IMR-90 (cell line): ENCODE results near the gene TSSC4. TPM values are rescaled to one million over a fixed set of nuclear protein-coding genes. Genes with fewer than 3 reads are reported as not detected.

Experiments used
- ATAC-seq: fragments of 200-7000 bp; cut with Tn5 transposase; 2 replicates; pipeline ENCODE4 v1.9.1; 2020; ENCODE audit warnings: low read depth, mild to moderate bottlenecking, moderate library complexity
- BruUV-seq: library from RNA; stranded (reverse); fragments of 400-500 nt; replicated peaks from 2 replicates; lab custom pipeline; 2021; lab: Mats Ljungman, UMichigan
- CTCF ChIA-PET: fragments of 300-600 bp; formaldehyde crosslinking; extraction: SDS; loops from one replicate; lab custom pipeline; 2021; ENCODE audit warnings: antibody characterized with exemption; lab: Yijun Ruan, JAX
- POLR2A ChIA-PET: fragments of 300-600 bp; sonication (Branson Sonifier 250); formaldehyde crosslinking; loops from one replicate; lab custom pipeline; 2022; ENCODE audit warnings: antibody characterized with exemption; ENCODE audit not compliant: unreplicated experiment; lab: Charles Lee
- DNase-seq: peaks from one replicate; pipeline ENCODE4 v3.0.0; 2013
- H2AFZ ChIP-seq: replicated peaks from 2 replicates; pipeline ENCODE3; 2013; ENCODE audit warnings: low read length, mild to moderate bottlenecking; ENCODE audit not compliant: poor library complexity
- H2AK5ac ChIP-seq: 2 replicates; pipeline ENCODE4 v1.6.1; 2013; ENCODE audit warnings: low read depth, low read length, inconsistent platforms
- H2AK9ac ChIP-seq: replicated peaks from 2 replicates; pipeline ENCODE3; 2013; ENCODE audit warnings: mild to moderate bottlenecking, low read depth, low read length, moderate library complexity; ENCODE audit not compliant: poor library complexity
- H2BK120ac ChIP-seq: 2 replicates; pipeline ENCODE4 v1.6.1; 2013; ENCODE audit warnings: low read depth, low read length, inconsistent platforms
- H2BK15ac ChIP-seq: 3 replicates; pipeline ENCODE4 v1.6.1; 2013; ENCODE audit warnings: low read depth, low read length, inconsistent platforms
- H2BK20ac ChIP-seq: 2 replicates; pipeline ENCODE4 v1.6.1; 2013; ENCODE audit warnings: low read depth, mild to moderate bottlenecking, inconsistent platforms, low read length, moderate library complexity
- H2BK5ac ChIP-seq: 2 replicates; pipeline ENCODE4 v1.6.1; 2013; ENCODE audit warnings: mild to moderate bottlenecking, low read depth, low read length, inconsistent platforms; ENCODE audit not compliant: poor library complexity, severe bottlenecking
- H3K14ac ChIP-seq: replicated peaks from 2 replicates; pipeline ENCODE4 v1.6.1; 2013; ENCODE audit warnings: low read depth, low read length, inconsistent platforms
- H3K18ac ChIP-seq: 2 replicates; pipeline ENCODE4 v1.6.1; 2013; ENCODE audit warnings: low read depth, low read length, control low read depth
- H3K23ac ChIP-seq: 2 replicates; pipeline ENCODE4 v1.6.1; 2013; ENCODE audit warnings: low read depth, low read length, inconsistent platforms
- H3K27ac ChIP-seq: 2 replicates; pipeline ENCODE4 v1.5.1; 2013; ENCODE audit warnings: mild to moderate bottlenecking, control low read depth, low read length; ENCODE audit not compliant: insufficient read depth
- H3K27me3 ChIP-seq: 2 replicates; pipeline ENCODE4 v1.6.1; 2013; ENCODE audit warnings: low read length; ENCODE audit not compliant: control insufficient read depth, insufficient read depth
- H3K36me3 ChIP-seq: 2 replicates; pipeline ENCODE4 v1.6.1; 2013; ENCODE audit warnings: low read length, mixed read lengths; ENCODE audit not compliant: control insufficient read depth, insufficient read depth
- H3K4ac ChIP-seq: 2 replicates; pipeline ENCODE4 v1.6.1; 2013; ENCODE audit warnings: low read depth, low read length, inconsistent platforms
- H3K4me1 ChIP-seq: 2 replicates; pipeline ENCODE4 v1.6.1; 2013; ENCODE audit warnings: low read length, mixed read lengths; ENCODE audit not compliant: control insufficient read depth, insufficient read depth
- H3K4me2 ChIP-seq: 2 replicates; pipeline ENCODE4 v1.6.1; 2013; ENCODE audit warnings: low read depth, mild to moderate bottlenecking, control low read depth, low read length, moderate library complexity
- H3K4me3 ChIP-seq: 2 replicates; pipeline ENCODE4 v1.5.1; 2013; ENCODE audit warnings: low read depth, mild to moderate bottlenecking, control low read depth, low read length, moderate library complexity; ENCODE audit not compliant: insufficient read depth
- H3K56ac ChIP-seq: 2 replicates; pipeline ENCODE4 v1.6.1; 2013; ENCODE audit warnings: low read length, inconsistent platforms; ENCODE audit not compliant: insufficient read depth; ENCODE audit errors: extremely low read depth
- H3K79me1 ChIP-seq, 2 experiments: 2 replicates each; pipeline ENCODE4 v1.6.1; 2013; ENCODE audit warnings: low read length in 2 of 2, inconsistent platforms in 1 of 2, low read depth in 1 of 2
- H3K9ac ChIP-seq: 2 replicates; pipeline ENCODE4 v1.6.1; 2013; ENCODE audit warnings: low read depth, low read length, control low read depth
- H3K9me1 ChIP-seq: 2 replicates; pipeline ENCODE4 v1.6.1; 2013; ENCODE audit warnings: low read length, inconsistent platforms; ENCODE audit not compliant: insufficient read depth
- H3K9me3 ChIP-seq: 2 replicates; pipeline ENCODE4 v1.6.1; 2013; ENCODE audit warnings: low read length; ENCODE audit not compliant: control insufficient read depth, insufficient read depth
- H4K20me1 ChIP-seq: 2 replicates; pipeline ENCODE4 v1.6.1; 2013; ENCODE audit warnings: low read length, inconsistent platforms; ENCODE audit not compliant: insufficient read depth
- H4K5ac ChIP-seq: 2 replicates; pipeline ENCODE4 v1.6.1; 2013; ENCODE audit warnings: mild to moderate bottlenecking, low read depth, low read length, control low read depth
- H4K8ac ChIP-seq, 2 experiments: 2 replicates each; pipeline ENCODE4 v1.6.1; 2013; ENCODE audit warnings: low read depth in 2 of 2, low read length in 2 of 2, control low read depth in 1 of 2, inconsistent platforms in 1 of 2
- H4K91ac ChIP-seq: 2 replicates; pipeline ENCODE4 v1.6.1; 2013; ENCODE audit warnings: low read depth, low read length, inconsistent platforms; ENCODE audit not compliant: insufficient read depth
- MAZ ChIP-seq: IDR thresholded peaks from 2 replicates; pipeline ENCODE4 v1.6.1; 2012; ENCODE audit warnings: low read depth, mild to moderate bottlenecking, low read length, improper control_type of control experiment, moderate library complexity, borderline replicate concordance
- MXI1 ChIP-seq: IDR thresholded peaks from 2 replicates; pipeline ENCODE4 v1.6.1; 2012; ENCODE audit warnings: low read depth, mild to moderate bottlenecking, low read length, moderate library complexity, borderline replicate concordance
- NFE2L2 ChIP-seq: fragments of 150-350 bp; IDR thresholded peaks from 2 replicates; pipeline ENCODE4 v1.6.1; 2016; ENCODE audit warnings: low read depth, mild to moderate bottlenecking, low read length
- POLR2A ChIP-seq: IDR thresholded peaks from 2 replicates; pipeline ENCODE4 v1.6.1; 2012; ENCODE audit warnings: mild to moderate bottlenecking, low read depth, low read length
- RAD21 ChIP-seq: IDR thresholded peaks from 2 replicates; pipeline ENCODE4 v1.6.1; 2012; ENCODE audit warnings: low read length, improper control_type of control experiment
- RCOR1 ChIP-seq: IDR thresholded peaks from 2 replicates; pipeline ENCODE4 v1.6.1; 2012; ENCODE audit warnings: mild to moderate bottlenecking, low read length, improper control_type of control experiment; ENCODE audit not compliant: insufficient replicate concordance
- WGBS, 2 experiments: methylation state at CpG; one replicate each; pipeline versions ENCODE4 v1.1.5 to v1.1.7; 2013; ENCODE audit warnings: missing lambda C conversion rate in 2 of 2; ENCODE audit not compliant: insufficient read length in 1 of 2; ENCODE audit errors: extremely low coverage in 2 of 2; 5-methylcytosine and 5-hydroxymethylcytosine counted together
- dilution Hi-C: fragments of 300-500 bp; cut with HindIII; formaldehyde crosslinking; loops from one replicate; pipeline ENCODE4 v1.14.3; 2018; ENCODE audit warnings: low sequenced_read_pairs; ENCODE audit not compliant: unreplicated experiment
- in situ Hi-C: fragments of 300-500 bp; cut with MboI; formaldehyde crosslinking; loops from 3 replicates; pipeline ENCODE4 v1.14.3; 2019; ENCODE audit warnings: low sequenced_read_pairs, inconsistent platforms, mixed read lengths
- intact Hi-C: fragments of 100-400 bp; cut with micrococcal nuclease; formaldehyde crosslinking; loops from 2 replicates; pipeline ENCODE4 v1.10.0; 2022
- polyA plus RNA-seq, 3 experiments: library from polyadenylated mRNA; depleted of rRNA; stranded (reverse); fragments of >200 nt; gene quantifications; 2 replicates each; pipeline ENCODE4 v1.2.3, GENCODE V29; 2012; ENCODE audit warnings: low replicate concordance in 1 of 3
- total RNA-seq: library from RNA; depleted of rRNA; stranded (reverse); fragments of >200 nt; gene quantifications from 2 replicates; pipeline ENCODE4 v1.2.3, GENCODE V29; 2012

The TSSC4 gene
- total and polyA plus RNA-seq, 2 of the 4 experiments (the other 2 are of a cell fraction) = 34.9 to 40.0 TPM

DNA sequence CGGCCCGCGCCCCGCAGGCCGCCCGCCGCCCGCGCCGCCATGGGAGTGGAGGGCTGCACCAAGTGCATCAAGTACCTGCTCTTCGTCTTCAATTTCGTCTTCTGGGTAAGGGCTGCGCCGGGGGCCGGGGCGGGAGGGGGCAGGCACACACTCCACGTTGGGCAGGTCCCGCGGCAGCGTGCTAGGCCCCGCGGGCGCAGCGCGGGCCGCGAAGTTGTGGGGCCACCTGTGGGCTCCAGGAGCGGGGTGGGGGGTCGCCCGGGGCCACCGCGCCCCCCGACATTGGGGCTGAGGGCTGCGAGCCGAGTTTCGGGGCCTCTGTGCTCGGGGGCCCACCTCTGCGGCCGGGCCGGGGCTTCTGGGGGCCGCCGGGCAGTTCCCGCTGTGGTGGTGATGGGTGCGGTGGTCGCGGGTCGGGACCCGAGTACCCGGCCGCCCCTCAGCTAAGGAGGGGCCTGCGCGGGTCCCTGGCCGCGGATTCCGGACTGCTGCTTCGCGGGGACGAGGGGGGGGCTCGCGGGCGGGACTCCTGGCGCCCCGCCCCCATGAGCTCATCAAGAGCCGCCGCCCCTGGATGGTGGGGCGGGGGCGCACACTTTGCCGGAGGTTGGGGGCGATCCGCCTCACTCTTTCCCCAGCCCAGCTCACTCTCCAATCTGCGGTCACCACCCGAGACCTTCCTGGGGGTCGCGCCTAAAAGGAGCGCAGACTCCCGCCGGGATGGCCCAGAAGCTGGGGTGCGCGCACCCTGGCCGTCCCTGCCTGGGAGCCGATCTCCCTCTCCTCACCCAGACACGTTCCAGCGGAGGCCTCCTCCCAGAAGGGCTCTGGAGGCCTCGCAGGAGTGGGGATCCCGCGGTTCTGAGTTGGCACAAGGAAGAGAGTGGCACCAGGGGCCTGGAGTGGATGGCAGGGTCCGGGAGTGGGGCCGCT, 22.8 kb upstream of the TSSC4 start:
- Histone ChIP-seq H2AK9ac (peak overlapping the region; percentile 99), H3K9me3 (no peaks in the 10 kb centered on the region), H3K27me3 (no peaks in the 10 kb centered on the region), H3K23ac (peak overlapping the region; percentile 59), H4K8ac (no peak overlapping the region), H4K20me1 (peaks cover 57% of the 10 kb centered on the region), H3K4me1 (peaks cover 26% of the 10 kb centered on the region), H2AFZ (peak overlapping the region; percentile 88), H3K4me2 (peak overlapping the region; percentile 97), H3K36me3 (peaks cover 5% of the 10 kb centered on the region; the same call in 1 of the 2 replicates), H4K5ac (no peak overlapping the region; the same call in 1 of the 2 replicates), H3K56ac (no peak overlapping the region), H2BK120ac (no peak overlapping the region), H3K18ac (peak overlapping the region; percentile 24; the same call in 1 of the 2 replicates), H2AK5ac (peak overlapping the region; percentile 51), H3K79me1 (peaks cover 0 to 51% of the 10 kb centered on the region in 2 experiments; a peak in 2 of 4 replicates), H4K91ac (peak overlapping the region; percentile 68; the same call in 1 of the 2 replicates), H3K4ac (peak overlapping the region; percentile 60), H2BK15ac (no peak overlapping the region), H2BK20ac (no peak overlapping the region), H3K14ac (peak overlapping the region; percentile 85), H3K27ac (peak overlapping the region; percentile 91), H3K9ac (peak overlapping the region; percentile 95), H3K4me3 (peak overlapping the region; percentile 100), H3K9me1 (peaks cover 13% of the 10 kb centered on the region; the same call in 1 of the 2 replicates), H2BK5ac (peak overlapping the region; percentile 66)
- 2% methylated on average over 11 of the region's 88 CpGs; no CpG with 5 or more reads in 1 of the 2 experiments for WGBS, 2 experiments
- DNase-seq (peak; percentile 33), ATAC-seq (peak; percentile 63)
- intact Hi-C loops = loop anchor here (1.0 to 2.0 kb wide), 2 partner anchors 23 to 71 kb away; partner anchors contain the start of gene TSSC4
- no peak for TF ChIP-seq RAD21
- no peak for TF ChIP-seq NFE2L2
- TF ChIP-seq MXI1 = peak; percentile 35; the same call in 1 of the 2 replicates
- TF ChIP-seq MAZ = peak; percentile 80; the same call in 1 of the 2 replicates
- 0 out of 2 replicates have a peak, but pooled peaks have one; percentile 12 for TF ChIP-seq POLR2A
- TF ChIP-seq RCOR1 = no peak
- ChIA-PET POLR2A (interaction anchor here (0.7 to 2.0 kb wide), 4 partner anchors 9 to 41 kb away, joined by 3 to 7 read pairs (median 6); partner anchors contain the start of gene TSSC4), CTCF (no interaction called here)
- dilution Hi-C loops = no loop called here
- in situ Hi-C loops = no loop called here
- BruUV-seq = no TSS peak
